HEK293T (cell line): ENCODE measurements around the gene ADAM29.

Source experiments
- FOXA1 ChIP-seq: fragments of 450-650 bp; IDR thresholded peaks from 2 replicates; pipeline ENCODE4 v1.6.1; 2016; ENCODE audit warnings: mild to moderate bottlenecking
- FOXK2 ChIP-seq: fragments of 450-650 bp; IDR thresholded peaks from 2 replicates; pipeline ENCODE4 v1.6.1; 2016; ENCODE audit warnings: mild to moderate bottlenecking
- LEF1 ChIP-seq: fragments of 450-650 bp; IDR thresholded peaks from 2 replicates; pipeline ENCODE4 v1.6.1; 2017; ENCODE audit warnings: mild to moderate bottlenecking, borderline replicate concordance
- NFRKB ChIP-seq: fragments of 450-650 bp; IDR thresholded peaks from 2 replicates; pipeline ENCODE4 v1.6.1; 2016; ENCODE audit warnings: mild to moderate bottlenecking, moderate library complexity
- SP1 ChIP-seq: fragments of 450-650 bp; IDR thresholded peaks from 2 replicates; pipeline ENCODE4 v1.6.1; 2017
- SUZ12 ChIP-seq: fragments of 450-650 bp; IDR thresholded peaks from 2 replicates; pipeline ENCODE4 v1.6.1; 2016; ENCODE audit warnings: mild to moderate bottlenecking

DNA sequence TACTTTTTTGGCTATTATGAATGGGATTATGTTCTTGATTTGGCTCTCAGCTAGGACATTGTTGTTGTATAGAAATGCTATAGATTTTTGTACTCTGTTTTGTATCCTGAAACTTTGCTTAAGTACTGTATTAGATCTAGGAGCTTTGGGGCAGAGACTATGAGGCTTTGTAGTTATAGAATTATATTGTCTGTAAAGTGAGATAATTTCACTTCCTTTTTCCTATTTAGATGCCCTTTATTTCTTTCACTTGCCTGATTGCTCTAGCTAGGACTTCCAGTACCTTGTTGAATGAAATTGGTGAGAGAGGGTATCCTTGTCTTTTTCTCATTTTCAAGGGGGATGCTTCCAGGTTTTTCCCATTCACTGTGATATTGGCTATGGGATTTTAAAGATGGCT, 28.1 kb downstream of the ADAM29 start:
- TF ChIP-seq FOXA1 (no peak), FOXK2 (no peak), SUZ12 (no peak), LEF1 (no peak), SP1 (no peak), NFRKB (no peak)
